ENCODE measurements around the gene ODAD4.

DNA sequence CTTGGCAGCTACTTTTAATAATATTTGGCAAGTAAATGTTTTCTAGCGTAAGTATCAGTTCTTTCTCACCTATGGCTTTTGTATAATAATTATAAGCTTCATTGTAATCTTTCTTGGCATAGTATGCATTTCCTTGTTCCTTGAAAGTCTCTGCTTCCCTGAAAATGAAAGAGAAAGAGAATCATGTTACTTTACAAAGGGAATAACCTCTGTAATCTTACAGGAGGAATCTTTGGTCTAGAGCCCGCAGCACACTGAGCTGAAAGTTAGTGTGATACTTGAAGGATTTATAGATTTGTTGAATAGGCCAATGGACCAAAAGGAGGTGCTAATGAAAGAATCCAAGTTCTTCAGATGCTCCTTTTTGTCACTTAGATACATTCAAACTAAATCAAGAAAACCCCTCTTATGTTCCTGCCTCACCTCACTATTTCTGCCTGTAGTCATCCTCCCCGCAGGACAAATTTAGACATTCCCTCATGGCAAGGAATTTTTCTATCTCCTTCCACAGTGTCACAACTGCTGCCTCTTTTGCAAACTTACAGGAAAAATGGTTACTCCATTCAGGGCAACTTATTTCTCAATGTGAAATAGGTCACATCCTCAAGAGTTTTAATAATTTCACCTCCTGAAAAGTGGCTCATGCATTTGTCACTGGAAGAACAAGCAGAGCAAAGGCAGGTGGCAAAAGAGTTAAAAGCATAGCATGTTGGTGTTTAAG is 70.2 kb downstream of the ODAD4 start:
- TF ChIP-seq POLR2A (IDR thresholded peaks at IDR 0.05; ENCODE audit: low read length), result no peak
- TF ChIP-seq GATA1 (IDR thresholded peaks at IDR 0.05; ENCODE audit: low read depth, low read length), result no peak

All from erythroblast (primary cell).